Fibroblast of lung (primary cell): ENCODE results near the gene ZKSCAN1. TPM values are rescaled to one million over a fixed set of nuclear protein-coding genes. Genes with fewer than 3 reads are reported as not detected.

Experiments
- DNase-seq, 2 donors: peaks; one replicate each; pipeline versions ENCODE4 v3.0.0 to v3.0.0-alpha.2; 2010; ENCODE audit warnings: low read depth in 2 of 2
- H2AFZ ChIP-seq: 2 replicates; pipeline ENCODE4 v1.5.1; 2012; ENCODE audit warnings: low read length, control low read depth, inconsistent platforms
- H3K27ac ChIP-seq: 2 replicates; pipeline ENCODE4 v1.5.1; 2011; ENCODE audit warnings: low read length, control low read depth; ENCODE audit not compliant: insufficient read depth
- H3K27me3 ChIP-seq: 2 replicates; pipeline ENCODE4 v1.5.1; 2011; ENCODE audit warnings: mild to moderate bottlenecking, low read length; ENCODE audit not compliant: control insufficient read depth, insufficient read depth
- H3K36me3 ChIP-seq: 2 replicates; pipeline ENCODE4 v1.5.1; 2011; ENCODE audit warnings: low read length; ENCODE audit not compliant: control insufficient read depth, insufficient read depth
- H3K4me1 ChIP-seq: 2 replicates; pipeline ENCODE4 v1.5.1; 2011; ENCODE audit warnings: low read length; ENCODE audit not compliant: control insufficient read depth, insufficient read depth; ENCODE audit errors: extremely low read depth
- H3K4me2 ChIP-seq: 2 replicates; pipeline ENCODE4 v1.5.1; 2011; ENCODE audit warnings: low read length, control low read depth; ENCODE audit not compliant: insufficient read depth; ENCODE audit errors: extremely low read depth
- H3K4me3 ChIP-seq, 4 experiments: fragments of 200-600 bp in 1 of 4; sonication (generic) in 1 of 4; replicated peaks in 1 of 4; 2 replicates each; pipeline ENCODE4 v1.5.1; 2011 to 2016; ENCODE audit warnings: low read length in 4 of 4, low read depth in 3 of 4, mild to moderate bottlenecking in 3 of 4, control low read depth in 2 of 4, inconsistent platforms in 1 of 4, mixed read lengths in 1 of 4; ENCODE audit not compliant: insufficient read depth in 1 of 4; ENCODE audit errors: control extremely low read depth in 1 of 4
- H3K79me2 ChIP-seq: 2 replicates; pipeline ENCODE4 v1.5.1; 2012; ENCODE audit warnings: mild to moderate bottlenecking, low read length, inconsistent platforms; ENCODE audit not compliant: control insufficient read depth, insufficient read depth
- H3K9ac ChIP-seq: 2 replicates; pipeline ENCODE4 v1.5.1; 2011; ENCODE audit warnings: mild to moderate bottlenecking, low read length, control low read depth; ENCODE audit not compliant: insufficient read depth
- H3K9me3 ChIP-seq: 2 replicates; pipeline ENCODE4 v1.5.1; 2012; ENCODE audit warnings: low read depth, low read length; ENCODE audit not compliant: control insufficient read depth, insufficient read depth
- H4K20me1 ChIP-seq: 2 replicates; pipeline ENCODE4 v1.5.1; 2011; ENCODE audit warnings: low read length; ENCODE audit not compliant: control insufficient read depth, insufficient read depth; ENCODE audit errors: extremely low read depth
- EZH2 ChIP-seq: IDR thresholded peaks from 2 replicates; pipeline ENCODE4 v1.5.1; 2012; ENCODE audit warnings: low read length, control low read depth, mild to moderate bottlenecking; ENCODE audit errors: missing control alignments
- polyA plus RNA-seq, 2 donors: library from polyadenylated mRNA; depleted of rRNA in 1 of 2; stranded (reverse) in 1 of 2; unstranded in 1 of 2; fragments of >200 nt; gene quantifications; 2 replicates each; pipeline ENCODE4 v1.2.1, GENCODE V29; 2011 to 2012; ENCODE audit warnings: missing spikeins in 1 of 2
- total RNA-seq: library from RNA; depleted of rRNA; stranded (reverse); fragments of >200 nt; gene quantifications from 2 replicates; pipeline ENCODE4 v1.2.1, GENCODE V29; 2014
- TF ChIP-seq, protein P1 (sequence below), 2 donors: IDR thresholded peaks in 1 of 2; conservative IDR thresholded peaks in 1 of 2; 1 replicate in 1 of 2; 2 replicates in 1 of 2; pipeline ENCODE4 v1.5.1; 2011 to 2012; ENCODE audit warnings: low read length in 2 of 2, control low read depth in 1 of 2, inconsistent platforms in 1 of 2, low read depth in 1 of 2, mild to moderate bottlenecking in 1 of 2

The ZKSCAN1 gene
- total and polyA plus RNA-seq, 2 donors (not counting 1 experiment from before 2014, with no cell fraction given), result 25.3 to 50.2 TPM

DNA sequence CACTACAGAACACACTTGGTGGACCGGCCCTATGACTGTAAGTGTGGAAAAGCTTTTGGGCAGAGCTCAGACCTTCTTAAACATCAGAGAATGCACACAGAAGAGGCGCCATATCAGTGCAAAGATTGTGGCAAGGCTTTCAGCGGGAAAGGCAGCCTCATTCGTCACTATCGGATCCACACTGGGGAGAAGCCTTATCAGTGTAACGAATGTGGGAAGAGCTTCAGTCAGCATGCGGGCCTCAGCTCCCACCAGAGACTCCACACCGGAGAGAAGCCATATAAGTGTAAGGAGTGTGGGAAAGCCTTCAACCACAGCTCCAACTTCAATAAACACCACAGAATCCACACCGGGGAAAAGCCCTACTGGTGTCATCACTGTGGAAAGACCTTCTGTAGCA lies 48.8 kb downstream of the ZKSCAN1 start:
- Histone ChIP-seq H3K36me3 (peaks cover 6% of the 10 kb centered on the region), H3K4me1 (peaks cover 6% of the 10 kb centered on the region), H3K9ac (no peak overlapping the region), H3K79me2 (no peaks in the 10 kb centered on the region), H3K27ac (no peak overlapping the region), H3K4me3 (no peak overlapping the region), H2AFZ (no peak overlapping the region), H3K9me3 (no peaks in the 10 kb centered on the region), H3K27me3 (no peaks in the 10 kb centered on the region), H4K20me1 (no peaks in the 10 kb centered on the region), H3K4me2 (no peak overlapping the region)
- no peak for DNase-seq
- TF ChIP-seq EZH2, result no peak
- TF ChIP-seq, protein P1, sequence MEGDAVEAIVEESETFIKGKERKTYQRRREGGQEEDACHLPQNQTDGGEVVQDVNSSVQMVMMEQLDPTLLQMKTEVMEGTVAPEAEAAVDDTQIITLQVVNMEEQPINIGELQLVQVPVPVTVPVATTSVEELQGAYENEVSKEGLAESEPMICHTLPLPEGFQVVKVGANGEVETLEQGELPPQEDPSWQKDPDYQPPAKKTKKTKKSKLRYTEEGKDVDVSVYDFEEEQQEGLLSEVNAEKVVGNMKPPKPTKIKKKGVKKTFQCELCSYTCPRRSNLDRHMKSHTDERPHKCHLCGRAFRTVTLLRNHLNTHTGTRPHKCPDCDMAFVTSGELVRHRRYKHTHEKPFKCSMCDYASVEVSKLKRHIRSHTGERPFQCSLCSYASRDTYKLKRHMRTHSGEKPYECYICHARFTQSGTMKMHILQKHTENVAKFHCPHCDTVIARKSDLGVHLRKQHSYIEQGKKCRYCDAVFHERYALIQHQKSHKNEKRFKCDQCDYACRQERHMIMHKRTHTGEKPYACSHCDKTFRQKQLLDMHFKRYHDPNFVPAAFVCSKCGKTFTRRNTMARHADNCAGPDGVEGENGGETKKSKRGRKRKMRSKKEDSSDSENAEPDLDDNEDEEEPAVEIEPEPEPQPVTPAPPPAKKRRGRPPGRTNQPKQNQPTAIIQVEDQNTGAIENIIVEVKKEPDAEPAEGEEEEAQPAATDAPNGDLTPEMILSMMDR (conservative IDR thresholded peaks at IDR 0.05 in 1 of 2, IDR thresholded peaks at IDR 0.05 in 1 of 2; ENCODE audit: low read depth in 1 of 2, low read length in 2 of 2), result no peak

DNA sequence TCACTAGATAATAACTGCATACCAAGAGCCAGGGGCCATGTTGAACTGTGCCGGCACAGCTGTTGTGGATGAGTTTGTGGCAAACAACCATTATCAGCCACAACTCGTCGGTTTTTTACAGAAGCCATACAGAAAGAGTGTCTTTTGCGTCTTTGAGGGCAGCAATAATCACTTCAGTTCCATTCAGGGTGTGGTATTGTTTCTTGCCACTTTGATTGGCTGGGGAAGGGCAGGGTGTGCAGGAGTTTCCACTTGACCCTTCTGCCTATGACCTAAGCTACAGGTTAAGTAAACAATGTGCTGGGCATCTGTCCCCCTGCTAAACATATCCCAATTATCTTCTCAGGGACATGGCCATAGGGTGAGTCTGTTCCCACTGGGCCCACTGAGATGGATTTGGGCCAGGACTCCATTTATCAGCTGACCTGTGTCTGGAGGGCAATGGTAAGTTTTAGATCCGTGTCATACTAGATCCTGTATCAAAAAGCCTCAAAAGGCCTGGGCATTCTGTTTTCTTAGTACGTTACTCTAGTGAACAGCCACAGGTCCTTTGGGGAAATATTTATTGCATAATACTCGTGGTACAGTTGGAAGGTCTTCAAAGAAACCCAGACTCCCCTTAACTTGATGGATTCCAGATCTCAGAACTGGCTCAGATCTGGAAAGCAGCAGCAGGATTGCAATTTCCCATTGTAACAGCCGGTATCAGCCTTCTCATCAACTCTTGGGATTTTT lies 50.2 kb downstream of the ZKSCAN1 start:
- H4K20me1 ChIP-seq, result no peaks in the 10 kb centered on the region
- no peaks in the 10 kb centered on the region for H3K9me3 ChIP-seq
- H3K27me3 ChIP-seq, result no peaks in the 10 kb centered on the region
- H3K79me2 ChIP-seq, result no peaks in the 10 kb centered on the region
- H3K4me2 ChIP-seq, result peak overlapping the region; percentile 21
- peaks cover 9% of the 10 kb centered on the region for H3K36me3 ChIP-seq
- H3K4me1 ChIP-seq, result peaks cover 6% of the 10 kb centered on the region
- DNase-seq, result peak; percentile 66 to 91
- no peak for TF ChIP-seq EZH2
- TF ChIP-seq, protein P1 (conservative IDR thresholded peaks at IDR 0.05 in 1 of 2, IDR thresholded peaks at IDR 0.05 in 1 of 2; ENCODE audit: low read depth in 1 of 2, low read length in 2 of 2), result no peak
- H3K27ac ChIP-seq, result peak overlapping the region; percentile 32
- H2AFZ ChIP-seq, result no peak overlapping the region
- H3K4me3 ChIP-seq, result no peak overlapping the region
- no peak overlapping the region for H3K9ac ChIP-seq

DNA sequence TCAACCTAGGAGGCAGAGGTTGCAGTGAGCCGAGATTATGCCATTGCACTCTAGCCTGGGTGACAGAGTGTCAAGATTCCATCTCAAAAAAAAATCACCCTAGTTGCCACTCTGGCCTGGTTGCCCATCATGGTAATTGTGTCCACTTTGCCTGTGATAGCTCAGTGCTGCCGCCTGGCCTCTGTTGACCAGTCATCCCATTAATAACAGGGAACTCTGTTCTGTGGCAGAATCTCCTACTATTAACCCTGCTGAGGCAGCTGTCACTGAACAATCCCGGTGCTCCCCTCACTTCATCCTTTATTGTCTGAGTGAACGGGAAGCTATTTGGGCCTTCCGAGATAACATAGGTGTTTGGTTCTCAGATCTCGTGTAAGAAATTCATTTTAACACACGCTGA lies 51.6 kb downstream of the ZKSCAN1 start:
- Histone ChIP-seq H3K9me3 (peaks cover 10% of the 10 kb centered on the region), H2AFZ (no peak overlapping the region), H4K20me1 (no peaks in the 10 kb centered on the region), H3K27me3 (no peaks in the 10 kb centered on the region), H3K4me1 (peaks cover 6% of the 10 kb centered on the region), H3K27ac (no peak overlapping the region), H3K9ac (no peak overlapping the region), H3K79me2 (no peaks in the 10 kb centered on the region), H3K4me3 (no peak overlapping the region), H3K4me2 (no peak overlapping the region), H3K36me3 (peaks cover 18% of the 10 kb centered on the region)
- TF ChIP-seq, protein P1 (conservative IDR thresholded peaks at IDR 0.05 in 1 of 2, IDR thresholded peaks at IDR 0.05 in 1 of 2; ENCODE audit: low read depth in 1 of 2, low read length in 2 of 2), result no peak
- TF ChIP-seq EZH2, result no peak
- DNase-seq, result no peak
